Stimulated activated CD4-positive, alpha-beta T cell treated with anti-CD3 and anti-CD28 coated beads, Interleukin-1b, Interleukin-23, amount 100 ng/mL, for 24 hours (primary cell): ENCODE measurements around the gene LENG8.

Experiments used
- DNase-seq, 4 experiments: peaks; one replicate each; pipeline ENCODE4 v3.0.0-alpha.2; 2020; ENCODE audit warnings: low read depth in 4 of 4, low spot score in 1 of 4

The LENG8 gene

DNA sequence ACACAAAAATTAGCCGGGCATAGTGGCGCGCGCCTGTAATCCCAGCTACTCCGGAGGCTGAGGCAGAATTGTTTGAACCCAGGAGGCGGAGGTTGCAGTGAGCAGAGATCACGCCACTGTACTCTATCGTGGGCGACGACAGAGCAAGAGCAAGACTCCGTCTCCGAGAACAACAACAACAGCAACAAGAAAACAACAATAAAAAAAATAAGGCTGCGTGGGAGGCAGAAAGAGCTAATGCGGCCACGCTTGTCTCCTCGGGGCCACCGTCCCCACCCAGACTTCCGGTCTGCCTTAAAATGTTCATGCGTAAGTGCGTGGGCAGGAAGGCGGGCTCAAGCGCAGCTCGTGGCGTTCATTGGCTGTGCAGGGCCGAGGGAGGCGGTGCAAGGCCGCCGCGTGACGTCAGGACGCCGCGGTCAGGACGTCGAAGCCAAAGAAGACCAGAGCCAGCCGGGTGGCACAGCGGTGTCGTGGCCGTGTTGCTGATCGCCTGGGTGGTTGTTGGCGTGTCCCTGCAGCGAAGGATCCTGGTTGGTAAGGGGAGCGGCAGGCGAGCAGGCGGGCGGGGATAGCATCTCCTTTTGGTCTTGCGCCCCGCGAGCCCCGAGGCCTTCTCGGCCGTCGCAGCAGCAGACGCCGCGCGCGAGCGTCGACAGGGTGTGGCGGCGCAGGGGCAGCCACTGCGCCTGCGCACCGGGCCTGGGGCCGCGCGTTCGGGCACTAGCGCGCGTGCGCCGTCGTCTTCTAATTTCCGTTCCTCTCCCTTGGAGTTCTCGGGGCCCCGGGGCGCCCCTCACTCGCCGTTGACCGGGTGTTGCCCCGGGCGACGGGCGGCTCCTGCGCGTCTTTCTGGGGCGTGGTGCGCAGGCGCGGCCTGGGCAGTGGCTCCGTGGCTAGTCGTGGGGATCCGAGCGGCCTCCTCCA lies at the start of gene LENG8:
TSS of gene LENG8 (plus strand) at position 426 of the 927 bp plus-strand sequence. CDS start 2,146 bp downstream, outside the sequence.
- DNase-seq: peak; percentile 86 to 95 (median 94)

DNA sequence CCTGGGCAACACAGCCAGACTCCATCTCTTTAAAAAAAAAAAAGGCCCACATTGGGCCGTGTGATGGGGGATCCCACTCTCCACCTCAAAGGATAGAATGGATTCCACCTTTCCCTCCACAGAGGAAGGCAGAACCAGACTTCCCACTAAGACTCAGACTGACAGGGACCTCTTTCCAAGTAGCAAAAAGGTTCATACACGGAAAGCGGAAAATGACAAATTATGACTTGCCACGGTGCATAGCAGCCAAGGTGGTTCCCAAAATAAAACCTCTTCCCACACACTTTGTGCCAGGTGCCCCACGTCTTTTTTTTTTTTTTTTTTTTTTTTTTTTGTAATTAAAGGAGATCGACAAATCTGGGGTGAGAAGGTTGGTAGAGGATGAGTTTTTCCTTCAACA lies 48.1 kb upstream of the LENG8 start:
- DNase-seq: no peak

DNA sequence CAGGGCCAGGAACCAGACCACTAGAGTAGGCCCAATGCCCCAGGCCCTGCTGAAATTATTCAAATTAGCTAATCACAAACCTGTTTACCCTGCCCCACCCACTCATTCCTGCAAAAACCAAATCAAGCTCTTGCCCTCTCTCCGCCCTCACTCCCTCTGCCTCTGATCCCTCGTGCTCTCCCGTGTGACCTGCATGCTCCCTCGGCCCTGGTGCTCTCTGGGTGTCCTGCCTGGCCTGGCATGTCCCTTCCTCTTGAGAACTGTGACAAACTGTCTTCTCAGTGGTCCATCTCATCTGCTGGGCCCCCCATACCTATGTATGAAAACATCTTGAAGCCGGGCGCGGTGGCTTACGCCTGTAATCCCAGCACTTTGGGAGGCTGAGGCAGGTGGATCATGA lies 45.9 kb upstream of the LENG8 start:
- no peak for DNase-seq

- no peak for DNase-seq
These were observed 43.4 kb upstream of the LENG8 start for GRCh38 chr19:54405628-54406027.

- DNase-seq: no peak
These were observed 41.2 kb upstream of the LENG8 start for GRCh38 chr19:54407780-54408179.

GRCh38 chr19:54408456-54409026 lies 40.5 kb upstream of the LENG8 start:
- DNase-seq: no peak

DNA sequence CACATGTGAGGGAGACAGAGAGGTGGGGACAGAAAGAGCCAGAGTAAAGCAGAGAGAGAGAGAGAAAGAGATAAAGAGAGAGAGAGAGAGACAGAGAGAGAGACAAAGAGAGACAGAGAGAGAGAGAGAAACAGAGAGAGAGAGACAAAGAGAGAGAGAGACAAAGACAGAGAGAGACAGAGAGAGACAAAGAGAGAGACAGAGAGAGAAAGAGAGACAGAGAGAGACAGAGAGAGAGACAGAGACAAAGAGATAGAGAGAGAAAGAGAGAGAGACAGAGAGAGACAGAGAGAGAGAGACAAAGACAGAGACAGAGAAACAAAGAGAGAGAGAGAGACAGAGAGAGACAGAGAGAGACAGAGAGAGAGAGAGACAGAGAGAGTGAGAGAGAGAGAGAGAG lies 38.0 kb upstream of the LENG8 start:
- no peak for DNase-seq

DNA sequence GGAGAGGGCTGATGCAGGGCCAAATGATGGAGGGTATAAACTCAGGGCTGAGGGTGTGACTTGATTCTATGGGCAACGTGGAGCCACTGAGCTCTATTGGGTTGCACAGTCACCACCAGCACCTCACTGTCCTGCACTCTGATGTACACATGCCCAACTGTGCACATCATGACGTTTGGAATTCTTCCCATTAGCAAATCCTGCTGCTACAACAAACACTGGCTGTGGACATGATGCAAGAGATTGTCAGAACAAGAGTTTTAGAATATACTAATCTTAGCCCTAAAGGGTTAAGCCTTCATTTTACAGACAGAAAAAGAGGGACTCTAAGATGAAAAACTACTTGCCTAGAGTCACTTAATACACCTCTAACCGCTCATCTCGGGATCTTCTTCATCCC lies 36.1 kb upstream of the LENG8 start:
- no peak for DNase-seq

- DNase-seq: no peak
These were observed 34.8 kb upstream of the LENG8 start for GRCh38 chr19:54414156-54414555.

GRCh38 chr19:54415208-54415900 lies 33.6 kb upstream of the LENG8 start, which contains the start of gene TTYH1:
Gene TTYH1, plus strand, starts transcription at chr19:54415464. Its CDS starts 89 bp downstream, at chr19:54415553.
- DNase-seq: peak in 2 of 4 experiments; percentile 34 to 35

DNA sequence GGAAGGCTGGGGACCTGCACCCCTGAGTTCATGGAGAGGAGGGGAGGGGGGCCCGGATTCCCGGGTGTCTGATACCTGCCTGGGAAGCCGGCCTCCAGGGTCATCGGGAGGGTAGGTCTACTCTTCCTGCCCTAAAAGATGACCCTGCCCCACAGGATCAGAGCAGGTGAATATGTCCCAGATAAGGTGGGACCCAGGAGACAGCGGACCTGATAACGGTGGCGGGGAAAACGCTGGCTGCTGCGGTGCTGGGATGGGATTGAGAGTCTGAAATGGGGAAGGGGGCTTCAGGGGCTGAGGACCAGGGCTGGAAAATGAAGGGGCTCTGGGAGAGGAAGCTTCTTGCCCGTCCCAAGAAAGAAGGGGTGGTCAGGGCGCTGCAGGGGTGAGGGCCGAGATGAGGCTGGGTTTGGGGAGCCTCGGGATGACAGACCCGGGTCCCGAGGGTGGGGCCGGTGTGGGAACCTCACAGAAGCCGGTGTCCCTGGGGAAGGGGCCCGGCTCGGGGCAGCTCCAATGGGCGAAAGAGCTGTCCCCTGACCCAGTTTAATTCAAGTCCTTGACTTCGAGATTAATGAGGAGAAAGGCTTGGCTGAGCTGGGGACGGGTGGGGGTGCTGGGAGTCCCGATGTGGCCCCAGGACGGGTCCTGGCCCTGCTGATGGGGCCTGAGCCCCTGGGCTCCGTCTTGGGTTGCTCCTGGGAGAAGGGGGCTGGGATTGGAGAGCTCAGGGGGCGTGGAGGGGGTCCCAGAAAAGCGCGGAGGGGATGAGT lies 32.9 kb upstream of the LENG8 start:
- no peak for DNase-seq

GRCh38 chr19:54416695-54417491 lies 32.1 kb upstream of the LENG8 start:
- DNase-seq: no peak

- no peak for DNase-seq
These were observed 30.7 kb upstream of the LENG8 start for GRCh38 chr19:54418030-54418929.

- DNase-seq: no peak
These were observed 29.8 kb upstream of the LENG8 start for GRCh38 chr19:54418930-54419800.

DNA sequence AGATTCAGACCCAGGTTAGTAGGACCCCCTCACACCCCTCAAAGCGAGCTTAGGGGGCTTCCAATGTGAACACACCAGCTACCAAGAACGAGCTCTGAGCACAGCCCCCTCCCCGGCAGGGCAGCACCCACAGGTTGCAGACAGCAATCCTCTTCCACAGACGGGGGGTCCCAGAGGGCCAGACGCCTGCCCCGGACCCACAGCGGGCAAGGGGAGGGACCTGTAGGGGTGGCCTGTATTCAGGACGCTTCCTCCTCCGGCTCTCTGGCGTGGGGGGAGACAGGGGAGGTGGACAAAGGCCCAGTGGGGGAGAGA lies 29.0 kb upstream of the LENG8 start:
- DNase-seq: no peak

DNA sequence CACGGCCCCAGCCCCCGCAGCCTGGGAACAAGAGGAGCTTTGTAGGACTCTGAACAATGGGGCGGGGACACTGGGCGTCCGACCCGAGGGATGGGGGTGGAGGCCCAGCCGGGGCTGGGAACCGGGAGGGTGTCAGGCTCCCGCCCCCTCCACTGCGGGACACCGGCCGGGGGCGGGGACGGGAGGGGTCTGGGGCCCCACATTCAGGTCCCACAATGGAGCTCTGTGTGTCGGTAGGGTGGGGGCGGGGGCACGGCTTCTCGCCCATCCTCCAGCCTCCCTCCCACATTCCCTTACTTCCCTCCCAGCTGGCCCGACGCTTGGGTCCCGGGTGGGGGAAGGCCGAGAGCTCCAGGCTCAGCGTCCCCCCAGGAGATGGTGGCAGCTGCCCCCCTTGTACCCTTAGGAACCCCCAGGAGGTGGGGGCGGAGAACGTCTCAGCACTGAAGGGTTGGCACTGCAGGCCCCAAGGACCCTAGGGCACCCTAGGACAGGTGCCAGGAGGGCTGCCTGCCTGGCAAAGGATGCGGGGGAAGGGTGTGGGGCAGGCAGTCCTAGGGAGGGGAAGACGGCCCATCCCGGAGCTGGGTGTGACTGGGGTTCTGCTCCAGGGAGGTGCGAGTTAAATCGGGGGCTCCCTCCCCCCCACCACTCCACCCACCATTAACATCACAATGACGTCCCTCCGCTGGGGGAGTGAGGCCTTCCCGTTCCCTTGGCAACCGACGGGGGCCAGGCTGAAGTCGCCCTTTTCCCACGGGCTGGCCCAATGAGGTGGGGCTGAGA lies 28.4 kb upstream of the LENG8 start:
- no peak for DNase-seq

DNA sequence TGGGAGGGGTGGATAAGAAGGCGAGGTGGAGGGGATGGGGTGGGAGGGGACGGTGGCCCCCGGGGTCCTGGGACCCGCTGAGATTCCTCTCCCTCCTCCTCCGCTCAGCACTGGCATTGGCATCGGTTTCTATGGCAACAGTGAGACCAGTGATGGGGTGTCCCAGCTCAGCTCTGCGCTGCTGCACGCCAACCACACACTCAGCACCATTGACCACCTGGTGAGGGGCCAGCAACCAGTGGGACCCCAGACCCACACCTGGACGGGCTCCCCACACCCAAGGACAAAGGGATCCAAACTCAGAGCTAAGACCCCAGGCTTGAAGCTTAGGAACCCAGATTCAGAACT lies 27.9 kb upstream of the LENG8 start:
- no peak for DNase-seq

DNA sequence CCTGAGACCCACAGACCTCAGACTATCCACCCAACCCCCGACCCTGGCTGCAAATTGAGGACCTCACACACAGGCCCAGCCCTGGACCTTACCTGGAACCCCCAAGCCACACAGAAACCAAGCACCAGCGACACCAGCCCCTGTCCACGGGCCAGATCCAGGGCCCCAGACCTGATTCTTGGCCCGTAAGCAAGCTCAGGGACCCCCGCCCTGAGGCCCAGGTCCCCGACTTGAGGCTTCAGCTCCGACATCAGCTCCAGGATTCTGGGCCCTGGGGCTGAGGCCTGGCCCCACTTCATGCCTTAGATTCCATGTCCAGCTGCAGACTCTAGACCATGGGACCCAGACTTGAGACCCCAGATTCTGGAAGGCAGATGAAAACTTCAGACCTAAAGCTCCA lies 27.5 kb upstream of the LENG8 start:
- DNase-seq: no peak
